ENCODE results near the gene DNAH9.

DNAH9 gene

GRCh38 chr17:11981862-11982261 lies 383.6 kb downstream of the DNAH9 start:
- Histone ChIP-seq H3K4me2 (no peak overlapping the region), H3K27me3 (ENCODE audit: insufficient read depth, low read depth) (no peaks in the 10 kb centered on the region), H3K4me1 (ENCODE audit: low read depth, poor library complexity, severe bottlenecking) (no peaks in the 10 kb centered on the region), H3K27ac (no peak overlapping the region), H3K36me3 (ENCODE audit: insufficient read depth) (no peaks in the 10 kb centered on the region), H3K9ac (no peak overlapping the region), H3K79me2 (ENCODE audit: insufficient read depth, low read depth) (no peaks in the 10 kb centered on the region), H3K4me3 (IDR thresholded peaks at IDR 0.05; ENCODE audit: insufficient read depth, low read depth, low read length) (no peak overlapping the region), H4K20me1 (ENCODE audit: insufficient read depth) (no peaks in the 10 kb centered on the region), H2AFZ (ENCODE audit: low read depth) (no peak overlapping the region)
- no peak for TF ChIP-seq CTCF (conservative IDR thresholded peaks at IDR 0.05; ENCODE audit: low read depth, low read length)

- H3K4me2 ChIP-seq, result no peak overlapping the region
- no peaks in the 10 kb centered on the region for H3K79me2 ChIP-seq (ENCODE audit: insufficient read depth, low read depth)
- H3K9ac ChIP-seq, result no peak overlapping the region
- no peaks in the 10 kb centered on the region for H3K36me3 ChIP-seq (ENCODE audit: insufficient read depth)
- H3K4me3 ChIP-seq (IDR thresholded peaks at IDR 0.05; ENCODE audit: insufficient read depth, low read depth, low read length), result no peak overlapping the region
- no peaks in the 10 kb centered on the region for H3K27me3 ChIP-seq (ENCODE audit: insufficient read depth, low read depth)
- no peak overlapping the region for H3K27ac ChIP-seq
- H2AFZ ChIP-seq (ENCODE audit: low read depth), result no peak overlapping the region
- no peaks in the 10 kb centered on the region for H4K20me1 ChIP-seq (ENCODE audit: insufficient read depth)
- TF ChIP-seq CTCF (conservative IDR thresholded peaks at IDR 0.05; ENCODE audit: low read depth, low read length), result no peak
- H3K4me1 ChIP-seq (ENCODE audit: low read depth, poor library complexity, severe bottlenecking), result no peaks in the 10 kb centered on the region
These were observed 388.1 kb downstream of the DNAH9 start for GRCh38 chr17:11986179-11986941.

- no peaks in the 10 kb centered on the region for H3K36me3 ChIP-seq (ENCODE audit: insufficient read depth)
- H3K4me1 ChIP-seq (ENCODE audit: low read depth, poor library complexity, severe bottlenecking), result no peaks in the 10 kb centered on the region
- H3K27me3 ChIP-seq (ENCODE audit: insufficient read depth, low read depth), result no peaks in the 10 kb centered on the region
- no peaks in the 10 kb centered on the region for H4K20me1 ChIP-seq (ENCODE audit: insufficient read depth)
- H3K4me2 ChIP-seq, result no peak overlapping the region
- no peak overlapping the region for H3K4me3 ChIP-seq (IDR thresholded peaks at IDR 0.05; ENCODE audit: insufficient read depth, low read depth, low read length)
- H3K79me2 ChIP-seq (ENCODE audit: insufficient read depth, low read depth), result no peaks in the 10 kb centered on the region
- H3K9ac ChIP-seq, result no peak overlapping the region
- H3K27ac ChIP-seq, result no peak overlapping the region
- no peak overlapping the region for H2AFZ ChIP-seq (ENCODE audit: low read depth)
- peak; percentile 49 for TF ChIP-seq CTCF (conservative IDR thresholded peaks at IDR 0.05; ENCODE audit: low read depth, low read length)
These were observed 388.7 kb downstream of the DNAH9 start for GRCh38 chr17:11986942-11987329.

GRCh38 chr17:11990363-11990983 lies 392.2 kb downstream of the DNAH9 start:
- Histone ChIP-seq H3K4me2 (no peak overlapping the region), H3K27me3 (ENCODE audit: insufficient read depth, low read depth) (no peaks in the 10 kb centered on the region), H3K27ac (no peak overlapping the region), H3K9ac (no peak overlapping the region), H3K36me3 (ENCODE audit: insufficient read depth) (no peaks in the 10 kb centered on the region), H3K4me1 (ENCODE audit: low read depth, poor library complexity, severe bottlenecking) (no peaks in the 10 kb centered on the region), H2AFZ (ENCODE audit: low read depth) (no peak overlapping the region), H3K79me2 (ENCODE audit: insufficient read depth, low read depth) (no peaks in the 10 kb centered on the region), H4K20me1 (ENCODE audit: insufficient read depth) (no peaks in the 10 kb centered on the region), H3K4me3 (IDR thresholded peaks at IDR 0.05; ENCODE audit: insufficient read depth, low read depth, low read length) (no peak overlapping the region)
- no peak for TF ChIP-seq CTCF (conservative IDR thresholded peaks at IDR 0.05; ENCODE audit: low read depth, low read length)

Measured in KMS-11 (cell line).